RWPE2 (cell line): ENCODE results near the gene FNTB.
A peak's percentile ranks its signal among the peaks of the same experiment; 100 is the strongest.

Experiments
- ATAC-seq: fragments of 200-7000 bp; cut with Tn5 transposase; 3 replicates; pipeline ENCODE4 v1.9.1; 2021; ENCODE audit warnings: low read depth
- DNase-seq: peaks from one replicate; pipeline ENCODE4 v3.0.0-alpha.2; 2020; ENCODE audit warnings: low spot score
- H3K27ac ChIP-seq: fragments of 450-650 bp; 2 replicates; pipeline ENCODE4 v1.5.1; 2017; ENCODE audit warnings: mild to moderate bottlenecking; ENCODE audit not compliant: poor library complexity, severe bottlenecking
- H3K27me3 ChIP-seq: fragments of 250-450 bp; sonication (Bioruptor Pico); 2 replicates; pipeline ENCODE4 v1.5.1; 2021; ENCODE audit warnings: mild to moderate bottlenecking, moderate library complexity; ENCODE audit not compliant: insufficient read depth, poor library complexity, severe bottlenecking
- H3K36me3 ChIP-seq: fragments of 250-450 bp; sonication (Bioruptor Pico); 2 replicates; pipeline ENCODE4 v1.5.1; 2020; ENCODE audit warnings: low read depth, mild to moderate bottlenecking, moderate library complexity
- H3K4me1 ChIP-seq: fragments of 250-450 bp; sonication (Bioruptor Pico); 2 replicates; pipeline ENCODE4 v1.5.1; 2021; ENCODE audit warnings: mild to moderate bottlenecking, moderate library complexity; ENCODE audit not compliant: insufficient read depth, poor library complexity, severe bottlenecking
- H3K4me3 ChIP-seq: fragments of 250-450 bp; sonication (Bioruptor Pico); 2 replicates; pipeline ENCODE4 v1.5.1; 2021; ENCODE audit warnings: mild to moderate bottlenecking, moderate library complexity; ENCODE audit not compliant: severe bottlenecking
- H3K9me3 ChIP-seq: fragments of 250-450 bp; sonication (Bioruptor Pico); 2 replicates; pipeline ENCODE4 v1.5.1; 2021; ENCODE audit warnings: mild to moderate bottlenecking, moderate library complexity; ENCODE audit not compliant: severe bottlenecking
- TF ChIP-seq, protein P1 (sequence below): fragments of 450-650 bp; IDR thresholded peaks from one replicate; pipeline ENCODE4 v1.5.1; 2017; ENCODE audit warnings: mild to moderate bottlenecking, moderate library complexity; ENCODE audit not compliant: poor library complexity, severe bottlenecking

The FNTB gene

DNA sequence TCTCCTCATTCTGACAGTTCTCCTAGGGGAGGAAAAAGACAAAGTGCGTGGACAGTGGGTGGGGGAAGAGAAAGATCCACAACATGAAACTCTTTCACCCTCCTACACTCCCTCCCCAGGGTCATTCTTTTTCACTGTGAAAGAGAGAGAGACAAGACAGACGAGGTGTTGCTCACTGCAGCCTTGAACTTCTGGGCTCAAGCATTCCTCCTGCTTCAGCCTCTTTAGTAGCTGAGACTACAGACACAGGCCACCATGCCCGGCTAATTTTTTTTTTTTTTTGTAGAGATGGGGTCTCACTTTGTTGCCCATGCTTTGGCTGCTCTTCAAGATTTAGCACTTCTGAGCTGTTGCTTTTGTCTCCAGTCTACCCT is 46.9 kb upstream of the FNTB start:
- no peaks in the 10 kb centered on the region for H3K9me3 ChIP-seq
- DNase-seq (no peak), ATAC-seq (no peak)
- H3K4me3 ChIP-seq: no peak overlapping the region
- no peaks in the 10 kb centered on the region for H3K27me3 ChIP-seq
- peaks cover 10% of the 10 kb centered on the region for H3K36me3 ChIP-seq
- peaks cover 15% of the 10 kb centered on the region for H3K4me1 ChIP-seq
- TF ChIP-seq, protein P1, sequence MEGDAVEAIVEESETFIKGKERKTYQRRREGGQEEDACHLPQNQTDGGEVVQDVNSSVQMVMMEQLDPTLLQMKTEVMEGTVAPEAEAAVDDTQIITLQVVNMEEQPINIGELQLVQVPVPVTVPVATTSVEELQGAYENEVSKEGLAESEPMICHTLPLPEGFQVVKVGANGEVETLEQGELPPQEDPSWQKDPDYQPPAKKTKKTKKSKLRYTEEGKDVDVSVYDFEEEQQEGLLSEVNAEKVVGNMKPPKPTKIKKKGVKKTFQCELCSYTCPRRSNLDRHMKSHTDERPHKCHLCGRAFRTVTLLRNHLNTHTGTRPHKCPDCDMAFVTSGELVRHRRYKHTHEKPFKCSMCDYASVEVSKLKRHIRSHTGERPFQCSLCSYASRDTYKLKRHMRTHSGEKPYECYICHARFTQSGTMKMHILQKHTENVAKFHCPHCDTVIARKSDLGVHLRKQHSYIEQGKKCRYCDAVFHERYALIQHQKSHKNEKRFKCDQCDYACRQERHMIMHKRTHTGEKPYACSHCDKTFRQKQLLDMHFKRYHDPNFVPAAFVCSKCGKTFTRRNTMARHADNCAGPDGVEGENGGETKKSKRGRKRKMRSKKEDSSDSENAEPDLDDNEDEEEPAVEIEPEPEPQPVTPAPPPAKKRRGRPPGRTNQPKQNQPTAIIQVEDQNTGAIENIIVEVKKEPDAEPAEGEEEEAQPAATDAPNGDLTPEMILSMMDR: no peak
- H3K27ac ChIP-seq: no peak overlapping the region

DNA sequence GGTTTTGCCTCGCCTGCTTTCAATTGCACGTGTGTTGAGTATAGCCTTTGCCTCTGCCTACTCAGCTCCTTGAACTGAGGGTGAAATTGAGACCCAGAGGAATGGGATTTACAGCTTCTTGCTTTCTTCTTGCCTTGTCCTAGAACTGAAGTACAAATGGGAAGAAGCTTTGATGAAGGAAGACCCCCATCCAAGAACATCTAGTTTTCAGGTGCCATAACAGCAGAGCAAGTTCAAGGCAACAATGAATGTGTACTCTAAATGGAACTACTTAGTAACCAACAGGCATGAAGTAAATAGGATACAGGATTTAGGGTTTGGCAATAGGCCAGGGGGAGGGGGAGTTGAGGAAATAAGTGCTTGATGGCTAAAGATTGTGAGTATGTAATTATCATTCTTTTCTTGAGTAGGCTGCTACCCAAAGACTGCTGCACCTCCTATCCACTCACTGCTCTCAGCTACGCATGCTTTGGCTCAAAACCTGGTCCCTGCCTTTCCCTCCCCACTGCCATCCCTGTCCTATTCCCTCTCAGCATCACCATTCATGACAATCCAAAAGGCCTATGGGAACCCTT is 46.3 kb upstream of the FNTB start:
- Histone ChIP-seq H3K36me3 (peaks cover 5% of the 10 kb centered on the region), H3K27ac (no peak overlapping the region), H3K27me3 (no peaks in the 10 kb centered on the region), H3K4me1 (peaks cover 15% of the 10 kb centered on the region), H3K4me3 (no peak overlapping the region), H3K9me3 (no peaks in the 10 kb centered on the region)
- TF ChIP-seq, protein P1: no peak
- no peak for DNase-seq
- ATAC-seq: no peak

DNA sequence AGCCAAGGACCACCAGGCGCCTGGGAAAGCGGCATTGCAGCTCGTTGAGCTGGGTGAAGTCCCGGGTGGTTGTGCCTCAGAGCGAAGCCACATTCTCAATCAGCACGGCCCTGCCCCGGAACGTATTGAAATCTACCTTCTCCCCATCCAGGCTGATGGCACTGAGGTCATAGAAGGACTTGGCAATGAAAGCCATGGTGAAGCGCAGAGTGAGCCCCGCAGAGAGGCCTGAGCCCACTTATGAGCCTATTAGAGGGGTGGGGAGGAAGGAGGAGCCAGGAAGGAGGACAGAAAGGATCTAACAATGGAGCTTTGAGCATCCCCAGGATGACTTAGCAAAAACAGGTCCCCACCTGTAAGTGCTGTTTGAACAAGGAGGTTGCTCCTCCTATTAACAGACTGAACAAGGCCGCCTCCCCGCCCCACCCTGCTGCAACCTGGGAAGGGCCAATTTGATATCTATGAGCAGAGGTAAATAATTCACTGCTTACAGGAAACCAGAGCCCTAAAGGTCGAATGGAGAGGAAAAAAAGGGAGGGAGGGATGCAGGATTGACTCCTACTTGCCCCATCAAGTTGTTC is 44.1 kb upstream of the FNTB start, which contains the start of gene GPX2:
GPX2 (minus strand) TSS at position 215 of the 581 bp plus-strand sequence; CDS start at position 196, 19 bp downstream.
- DNase-seq: no peak

DNA sequence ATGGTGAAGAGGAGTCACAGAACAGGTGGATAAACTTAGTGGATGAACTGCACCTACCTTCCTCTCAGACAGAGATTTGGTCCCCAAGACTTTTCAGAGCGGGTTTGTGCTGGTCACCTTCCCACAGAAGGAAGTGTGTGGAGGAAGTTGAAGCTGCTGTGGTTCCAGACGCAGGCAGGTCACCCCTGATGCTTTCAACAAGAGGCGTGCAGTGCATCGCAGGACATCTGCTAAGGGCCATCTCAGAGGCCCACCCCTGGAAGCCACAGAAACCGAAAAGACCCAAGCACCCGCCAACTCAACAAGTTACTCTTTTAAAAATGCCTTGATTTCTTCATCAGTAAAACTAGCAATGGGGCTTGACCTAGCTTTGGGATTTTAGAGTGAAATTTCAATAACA is 43.1 kb upstream of the FNTB start:
- no peak for DNase-seq
- TF ChIP-seq, protein P1: no peak
- H3K4me1 ChIP-seq: peaks cover 15% of the 10 kb centered on the region
- no peak for ATAC-seq
- H3K27ac ChIP-seq: no peak overlapping the region
- H3K27me3 ChIP-seq: no peaks in the 10 kb centered on the region
- H3K9me3 ChIP-seq: no peaks in the 10 kb centered on the region
- peaks cover 3% of the 10 kb centered on the region; the same call in 1 of the 2 replicates for H3K36me3 ChIP-seq
- H3K4me3 ChIP-seq: no peak overlapping the region

More for the DNA sequence above, 44.1 kb upstream of the FNTB start, which contains the start of gene GPX2:
- Histone ChIP-seq H3K9me3 (no peaks in the 10 kb centered on the region), H3K27ac (peak within 1 kb of the TSS; percentile 11), H3K27me3 (no peaks in the 10 kb centered on the region), H3K4me3 (no peak within 1 kb of the TSS), H3K4me1 (peaks cover 15% of the 10 kb centered on the region), H3K36me3 (peaks cover 3% of the 10 kb centered on the region; the same call in 1 of the 2 replicates)
- TF ChIP-seq, protein P1: no peak
- ATAC-seq: peak; percentile 88

DNA sequence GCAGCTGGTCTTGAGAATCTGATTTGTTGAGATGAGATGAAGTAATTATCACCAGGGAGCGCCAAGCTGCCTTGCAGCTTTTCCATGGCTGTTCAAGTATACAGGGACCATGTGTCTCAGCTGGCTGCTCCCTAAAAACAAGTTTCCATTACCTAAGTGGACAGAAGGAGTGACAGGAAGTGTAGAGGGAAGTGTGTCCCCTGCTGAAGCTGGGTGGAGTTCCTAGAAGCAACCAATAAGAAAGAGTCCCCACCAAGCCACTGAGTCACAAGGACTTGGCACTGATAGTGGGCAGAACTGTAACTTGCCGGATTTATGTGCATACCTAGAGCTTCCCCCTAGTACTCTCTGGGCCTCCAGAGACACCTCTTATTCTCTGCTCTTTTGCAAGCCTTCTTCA is 42.7 kb upstream of the FNTB start:
- TF ChIP-seq, protein P1: no peak
- DNase-seq (no peak), ATAC-seq (no peak)
- Histone ChIP-seq H3K36me3 (0 out of 2 replicates have a peak, but pooled peaks cover 3% of the 10 kb centered on the region), H3K9me3 (no peaks in the 10 kb centered on the region), H3K27me3 (no peaks in the 10 kb centered on the region), H3K4me1 (peaks cover 15% of the 10 kb centered on the region), H3K27ac (no peak overlapping the region), H3K4me3 (no peak overlapping the region)
